ENCODE results near the gene ADAMTS14. TPM values are rescaled to one million over a fixed set of nuclear protein-coding genes. Genes with fewer than 3 reads are reported as not detected.

The ADAMTS14 gene
- total RNA-seq, 1 donor from 2014 or later: 1.4 TPM

DNA sequence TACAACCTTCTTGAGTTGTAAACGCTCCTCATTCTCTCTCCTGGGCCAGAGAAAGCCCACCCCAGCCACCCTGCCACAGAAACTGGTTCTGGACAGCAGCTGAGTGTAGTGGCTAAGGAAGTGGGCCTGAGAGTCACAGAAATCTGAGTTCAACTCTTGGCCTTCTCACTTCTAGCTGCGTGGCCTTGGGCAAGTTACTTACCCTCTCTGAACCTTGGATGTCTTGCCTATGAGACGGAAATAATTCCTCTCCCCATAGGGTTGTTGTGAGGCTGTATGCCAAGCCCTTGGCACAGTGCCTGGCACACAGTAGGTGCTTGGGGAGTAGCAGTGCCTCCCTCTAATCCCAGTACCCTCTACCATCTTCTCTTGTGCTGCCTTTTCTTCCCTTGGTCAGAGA is 51.5 kb downstream of the ADAMTS14 start:
- H3K27me3 Mint-ChIP-seq: peaks cover 4% of the 10 kb centered on the region
- no peak overlapping the region for H3K27ac Mint-ChIP-seq

DNA sequence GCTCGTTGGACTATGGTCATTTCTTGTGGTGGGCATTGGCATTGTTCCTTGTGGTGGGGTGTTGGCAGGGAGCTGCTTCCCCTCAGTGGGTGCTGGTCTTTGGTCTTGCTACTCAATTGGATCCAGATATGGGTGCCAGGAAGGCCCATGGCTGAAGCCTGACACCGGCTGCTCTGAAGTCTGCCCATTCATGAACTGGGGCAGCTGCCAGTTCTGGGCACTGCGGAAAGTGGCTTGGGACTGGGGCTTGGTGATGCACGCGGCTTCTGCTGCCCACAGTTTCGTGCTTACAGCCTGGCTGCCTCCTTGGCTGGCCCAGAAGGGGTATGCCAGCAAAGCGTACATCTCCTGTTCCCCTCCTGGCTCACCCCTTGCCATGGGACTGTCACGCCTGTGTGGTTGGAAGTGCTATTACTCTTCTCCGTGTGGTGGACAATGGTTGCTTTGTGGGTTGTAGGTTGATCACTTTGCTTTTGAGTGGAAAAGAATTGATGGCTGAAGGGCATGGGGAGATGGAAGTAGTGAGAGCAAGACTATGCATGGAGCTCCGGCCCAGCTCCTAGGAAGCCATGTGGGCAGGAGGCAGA is 54.7 kb downstream of the ADAMTS14 start:
- Mint-ChIP-seq H3K4me3 (no peak overlapping the region), H3K9me3 (no peaks in the 10 kb centered on the region), H3K27me3 (peaks cover 4% of the 10 kb centered on the region), H3K36me3 (no peaks in the 10 kb centered on the region), H3K27ac (no peak overlapping the region), H3K4me1 (ENCODE audit: unreplicated experiment) (no peaks in the 10 kb centered on the region)
- no peak for DNase-seq (ENCODE audit: extremely low spot score, unreplicated experiment)
- TF ChIP-seq, protein P1, sequence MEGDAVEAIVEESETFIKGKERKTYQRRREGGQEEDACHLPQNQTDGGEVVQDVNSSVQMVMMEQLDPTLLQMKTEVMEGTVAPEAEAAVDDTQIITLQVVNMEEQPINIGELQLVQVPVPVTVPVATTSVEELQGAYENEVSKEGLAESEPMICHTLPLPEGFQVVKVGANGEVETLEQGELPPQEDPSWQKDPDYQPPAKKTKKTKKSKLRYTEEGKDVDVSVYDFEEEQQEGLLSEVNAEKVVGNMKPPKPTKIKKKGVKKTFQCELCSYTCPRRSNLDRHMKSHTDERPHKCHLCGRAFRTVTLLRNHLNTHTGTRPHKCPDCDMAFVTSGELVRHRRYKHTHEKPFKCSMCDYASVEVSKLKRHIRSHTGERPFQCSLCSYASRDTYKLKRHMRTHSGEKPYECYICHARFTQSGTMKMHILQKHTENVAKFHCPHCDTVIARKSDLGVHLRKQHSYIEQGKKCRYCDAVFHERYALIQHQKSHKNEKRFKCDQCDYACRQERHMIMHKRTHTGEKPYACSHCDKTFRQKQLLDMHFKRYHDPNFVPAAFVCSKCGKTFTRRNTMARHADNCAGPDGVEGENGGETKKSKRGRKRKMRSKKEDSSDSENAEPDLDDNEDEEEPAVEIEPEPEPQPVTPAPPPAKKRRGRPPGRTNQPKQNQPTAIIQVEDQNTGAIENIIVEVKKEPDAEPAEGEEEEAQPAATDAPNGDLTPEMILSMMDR (conservative IDR thresholded peaks at IDR 0.05): no peak

More for the DNA sequence above, 51.5 kb downstream of the ADAMTS14 start:
- no peak overlapping the region for H3K4me3 Mint-ChIP-seq
- no peaks in the 10 kb centered on the region for H3K9me3 Mint-ChIP-seq
- DNase-seq (ENCODE audit: extremely low spot score, unreplicated experiment): no peak
- no peaks in the 10 kb centered on the region for H3K36me3 Mint-ChIP-seq
- no peaks in the 10 kb centered on the region for H3K4me1 Mint-ChIP-seq (ENCODE audit: unreplicated experiment)
- TF ChIP-seq, protein P1 (conservative IDR thresholded peaks at IDR 0.05): no peak

DNA sequence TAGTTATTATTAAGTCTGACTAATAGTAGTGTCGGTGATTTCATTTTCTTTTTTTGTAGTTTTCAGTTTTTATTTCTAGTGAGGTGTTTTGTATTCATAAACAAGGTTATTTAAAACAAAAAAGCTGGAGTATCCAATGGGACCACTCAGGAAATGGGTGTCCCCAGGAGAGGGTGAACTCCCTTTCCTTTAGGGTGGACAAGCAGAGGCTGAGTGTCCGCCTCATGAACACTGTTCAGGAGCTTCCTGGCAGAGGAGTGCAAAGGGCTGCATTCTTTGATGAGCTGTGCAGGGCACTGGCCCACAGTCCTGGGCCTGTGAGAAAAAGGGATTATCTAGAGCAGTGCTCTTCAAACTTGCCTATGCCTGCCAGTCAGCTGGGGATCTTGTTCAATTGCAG is 56.0 kb downstream of the ADAMTS14 start:
- no peak overlapping the region for H3K27ac Mint-ChIP-seq
- H3K4me1 Mint-ChIP-seq (ENCODE audit: unreplicated experiment): peaks cover 5% of the 10 kb centered on the region
- no peaks in the 10 kb centered on the region for H3K9me3 Mint-ChIP-seq
- H3K36me3 Mint-ChIP-seq: no peaks in the 10 kb centered on the region
- H3K4me3 Mint-ChIP-seq: no peak overlapping the region
- TF ChIP-seq, protein P1 (conservative IDR thresholded peaks at IDR 0.05): no peak
- no peak for DNase-seq (ENCODE audit: extremely low spot score, unreplicated experiment)
- H3K27me3 Mint-ChIP-seq: peaks cover 4% of the 10 kb centered on the region

DNA sequence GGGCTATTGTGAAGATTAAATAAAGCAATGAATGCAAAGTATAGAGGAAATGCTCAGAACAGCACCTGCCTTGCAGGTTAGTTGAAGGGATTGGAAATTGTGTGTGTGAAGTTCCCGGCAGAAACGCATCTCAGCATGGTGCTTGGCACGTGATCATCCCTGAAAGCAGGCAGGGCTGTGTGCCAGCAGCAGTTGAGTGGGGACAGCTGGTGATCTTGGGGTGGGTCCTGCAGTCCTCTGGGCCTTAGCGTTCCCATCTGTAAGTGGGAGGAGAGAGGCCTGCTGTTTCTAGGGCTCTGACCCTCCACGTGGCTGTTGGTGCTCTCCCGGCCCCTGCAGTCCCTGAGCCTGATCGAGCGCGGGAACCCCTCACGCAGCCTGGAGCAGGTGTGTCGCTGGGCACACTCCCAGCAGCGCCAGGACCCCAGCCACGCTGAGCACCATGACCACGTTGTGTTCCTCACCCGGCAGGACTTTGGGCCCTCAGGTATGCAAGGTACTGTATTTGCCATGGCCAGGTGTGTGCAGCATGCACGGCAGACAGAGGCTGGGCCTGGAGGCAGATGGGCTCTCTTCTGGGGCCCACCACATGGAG is 57.6 kb downstream of the ADAMTS14 start:
- no peaks in the 10 kb centered on the region for H3K9me3 Mint-ChIP-seq

DNA sequence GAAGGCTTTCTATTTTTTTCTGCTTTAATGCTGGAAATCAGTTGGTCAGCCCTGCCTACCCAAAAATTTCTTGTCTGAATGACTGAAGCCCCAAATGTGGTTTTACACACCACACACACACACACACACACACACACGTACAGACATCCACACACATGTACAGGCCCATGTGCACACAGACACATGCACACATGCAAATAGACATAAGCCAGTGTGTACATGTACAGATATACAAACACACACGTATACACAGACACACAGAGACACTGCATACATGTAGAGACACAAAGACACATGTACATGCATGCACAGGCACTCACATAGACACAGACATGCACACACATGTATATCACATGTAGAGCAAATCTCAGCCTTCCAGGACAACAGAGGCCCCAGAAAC is 58.6 kb downstream of the ADAMTS14 start:
- H3K27ac Mint-ChIP-seq: no peak overlapping the region
- TF ChIP-seq, protein P1 (conservative IDR thresholded peaks at IDR 0.05): no peak
- no peak for DNase-seq (ENCODE audit: extremely low spot score, unreplicated experiment)
- no peaks in the 10 kb centered on the region for H3K9me3 Mint-ChIP-seq
- no peak overlapping the region for H3K4me3 Mint-ChIP-seq
- H3K36me3 Mint-ChIP-seq: no peaks in the 10 kb centered on the region
- H3K27me3 Mint-ChIP-seq: no peaks in the 10 kb centered on the region
- peaks cover 5% of the 10 kb centered on the region for H3K4me1 Mint-ChIP-seq (ENCODE audit: unreplicated experiment)

More for the DNA sequence above, 57.6 kb downstream of the ADAMTS14 start:
- Mint-ChIP-seq H3K27me3 (peaks cover 2% of the 10 kb centered on the region), H3K4me1 (ENCODE audit: unreplicated experiment) (peaks cover 5% of the 10 kb centered on the region), H3K4me3 (no peak overlapping the region), H3K36me3 (no peaks in the 10 kb centered on the region), H3K27ac (no peak overlapping the region)
- TF ChIP-seq, protein P1 (conservative IDR thresholded peaks at IDR 0.05): no peak
- DNase-seq (ENCODE audit: extremely low spot score, unreplicated experiment): no peak
